ENCODE data around the gene MAPK9. TPM values are rescaled to one million over a fixed set of nuclear protein-coding genes. Genes with fewer than 3 reads are reported as not detected.

MAPK9 gene
- polyA plus RNA-seq, 4 donors = 35.8 to 46.6 (median 38.8) TPM

DNA sequence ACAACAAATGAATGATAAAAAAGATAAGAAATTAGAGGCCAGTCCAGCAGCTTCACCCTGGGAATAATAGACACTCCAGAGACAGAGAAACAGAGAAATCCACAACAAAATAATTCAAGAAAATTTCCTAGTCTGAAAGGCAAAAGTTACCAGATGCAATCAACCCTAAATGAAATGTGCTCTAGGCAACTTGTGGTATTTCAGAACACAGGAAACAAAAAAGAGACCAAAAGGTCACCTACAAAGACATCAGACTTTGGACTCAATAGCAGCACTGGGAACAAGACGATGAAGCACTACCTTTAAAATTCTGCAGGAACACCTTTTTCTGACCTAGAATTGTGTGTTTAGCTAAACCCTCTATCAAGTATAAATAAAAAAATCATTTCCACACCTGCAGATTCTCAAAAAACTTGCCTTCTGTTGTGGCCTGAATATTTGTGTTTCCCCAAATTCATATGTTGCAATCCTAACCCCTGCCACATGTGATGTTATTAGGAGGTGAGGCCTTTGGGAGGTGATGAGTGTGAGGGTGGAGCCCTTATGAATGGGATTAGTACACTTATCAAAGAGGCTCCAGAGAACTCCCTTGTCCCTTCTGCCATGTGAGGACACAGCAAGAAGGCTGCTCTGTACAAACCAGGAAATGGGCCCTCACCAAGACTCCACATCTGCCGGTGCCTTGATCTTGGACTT is 5.9 kb upstream of the MAPK9 start:
- no peak for DNase-seq (ENCODE audit: low read depth in 4 of 4, low spot score in 3 of 4)

DNA sequence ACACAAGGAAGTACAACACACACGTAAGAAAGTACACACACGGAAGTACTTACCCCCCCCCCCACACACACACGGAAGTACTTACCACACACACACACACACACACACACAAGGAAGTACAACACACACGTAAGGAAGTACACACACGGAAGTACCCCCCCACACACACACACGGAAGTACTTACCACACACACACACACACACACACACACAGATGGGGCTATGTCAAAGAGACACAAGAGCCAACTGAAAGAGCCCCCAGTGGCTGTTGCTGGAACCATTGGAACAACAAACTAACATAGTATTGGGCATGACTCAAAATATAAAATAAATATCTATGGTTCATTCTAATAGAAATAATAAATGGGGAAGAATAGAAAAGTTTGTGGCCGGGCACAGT is 4.9 kb upstream of the MAPK9 start:
- DNase-seq (ENCODE audit: low read depth in 4 of 4, low spot score in 3 of 4) = no peak

DNA sequence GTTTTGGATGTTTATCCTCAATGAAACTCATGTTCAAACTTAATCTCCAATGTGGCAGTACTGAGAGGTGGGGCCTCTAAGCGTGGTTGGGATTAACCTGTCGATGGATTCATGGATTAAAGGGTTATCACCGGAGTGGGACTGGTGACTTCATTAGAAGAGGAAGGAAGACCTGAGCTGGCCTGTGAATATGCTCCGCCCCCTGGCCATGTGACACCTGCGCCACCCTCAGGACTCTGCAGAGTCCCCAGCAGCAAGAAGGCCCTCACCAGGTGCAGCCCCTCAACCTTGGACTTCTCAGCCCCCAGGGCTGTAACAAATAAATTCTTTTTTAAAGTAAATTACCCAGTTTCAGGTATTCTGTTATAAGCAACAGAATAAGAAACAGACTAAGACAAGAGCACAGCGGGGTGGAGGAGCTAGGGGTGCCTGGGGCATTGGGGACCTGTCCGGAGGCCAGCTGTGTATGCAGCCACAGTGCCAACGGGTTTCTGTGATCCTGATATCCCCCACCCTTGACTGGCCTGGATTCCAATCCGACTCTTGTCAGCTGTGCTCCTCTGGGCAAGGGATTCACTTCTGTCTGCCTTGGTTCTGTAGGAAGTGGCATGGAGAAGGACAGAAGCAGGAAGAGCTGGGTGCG is 3.2 kb upstream of the MAPK9 start:
- DNase-seq (ENCODE audit: low read depth in 4 of 4, low spot score in 3 of 4) = no peak

DNA sequence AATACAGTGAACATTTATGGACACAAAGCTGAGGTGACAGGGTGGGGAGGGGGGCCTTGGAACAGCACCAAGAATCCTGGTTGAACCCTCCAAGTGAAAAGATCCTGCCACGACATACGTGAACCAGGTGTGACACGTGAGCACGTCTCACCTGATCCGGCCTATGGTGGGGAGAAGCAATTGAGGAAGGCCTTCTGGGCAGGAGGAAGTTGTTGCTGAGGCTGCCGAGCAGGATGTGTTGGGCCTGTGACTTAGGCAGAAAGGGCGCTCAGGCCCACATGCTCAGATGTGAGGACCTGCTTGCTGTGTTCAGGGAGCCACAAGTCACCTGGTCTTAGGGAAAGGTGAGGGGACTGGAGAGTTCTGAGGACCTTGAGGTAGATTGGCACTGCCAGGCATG is 2.5 kb upstream of the MAPK9 start:
- no peak for DNase-seq (ENCODE audit: low read depth in 4 of 4, low spot score in 3 of 4)

DNA sequence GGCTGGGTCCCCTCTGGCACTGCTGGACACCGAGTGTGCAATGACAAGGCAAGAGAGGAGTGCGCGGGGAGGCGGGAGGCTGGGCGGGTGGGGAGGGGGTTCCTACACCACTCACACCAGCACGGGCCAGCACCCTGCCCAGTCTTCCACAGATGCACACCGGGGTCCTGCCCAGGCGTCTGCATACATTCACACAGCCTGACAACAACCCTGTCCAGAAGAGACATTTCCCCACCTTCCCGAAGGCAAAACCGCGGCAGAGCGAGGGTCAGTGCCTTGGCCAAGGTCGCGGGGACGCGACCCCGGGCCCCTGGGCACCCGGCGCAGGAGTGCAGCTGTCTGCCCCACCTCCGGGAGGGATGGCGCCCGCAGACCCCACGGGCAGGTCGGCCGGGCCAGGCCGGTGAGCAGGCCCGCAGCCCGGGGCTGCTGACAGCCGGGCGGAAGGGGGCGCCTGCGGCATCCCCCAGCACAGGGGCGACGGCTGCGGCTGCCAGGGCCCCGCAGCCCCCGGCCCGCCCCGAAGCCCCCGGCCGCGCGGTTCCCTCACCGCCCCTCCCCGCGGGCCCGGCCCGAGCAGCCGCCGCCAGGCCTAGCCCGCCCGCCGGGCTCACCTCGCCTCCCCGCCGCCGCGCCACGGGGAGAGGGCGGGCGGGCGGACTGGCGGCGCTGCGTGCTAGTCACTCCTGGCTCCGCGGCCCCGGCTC is 496 bp downstream of the MAPK9 start:
- no peak for DNase-seq (ENCODE audit: low read depth in 4 of 4, low spot score in 3 of 4)

DNA sequence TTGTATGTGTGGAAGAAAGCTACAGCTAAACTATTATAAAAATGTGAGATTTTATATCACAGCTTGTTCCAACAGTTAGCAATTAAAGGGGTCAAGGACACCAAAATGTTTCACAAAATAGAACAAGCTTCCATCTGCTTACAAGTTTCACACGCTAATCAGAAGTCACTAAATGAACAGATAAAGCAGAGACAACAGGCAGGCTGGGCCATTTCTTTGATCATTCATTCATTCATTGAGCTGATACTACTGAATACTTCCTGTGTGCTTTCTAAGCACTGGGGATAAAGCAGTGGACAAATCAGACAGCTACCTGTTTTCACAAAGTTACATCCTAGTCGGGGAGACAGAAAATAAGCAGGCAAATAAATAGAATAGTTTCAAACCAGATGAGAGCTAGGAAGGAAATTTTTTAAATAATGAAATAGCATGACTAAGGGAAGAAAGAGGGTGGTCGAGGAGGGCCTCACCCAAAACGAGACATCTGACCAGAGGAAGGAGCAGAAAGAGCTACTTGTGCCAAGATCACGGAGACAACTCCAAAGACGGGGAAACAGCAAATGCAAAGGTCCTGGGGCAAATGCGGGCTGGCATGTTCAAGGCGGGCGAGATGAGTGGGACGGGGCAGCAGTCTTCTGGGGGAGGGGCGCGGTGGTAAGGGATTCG is 1.2 kb downstream of the MAPK9 start:
- no peak for DNase-seq (ENCODE audit: low read depth in 4 of 4, low spot score in 3 of 4)

DNA sequence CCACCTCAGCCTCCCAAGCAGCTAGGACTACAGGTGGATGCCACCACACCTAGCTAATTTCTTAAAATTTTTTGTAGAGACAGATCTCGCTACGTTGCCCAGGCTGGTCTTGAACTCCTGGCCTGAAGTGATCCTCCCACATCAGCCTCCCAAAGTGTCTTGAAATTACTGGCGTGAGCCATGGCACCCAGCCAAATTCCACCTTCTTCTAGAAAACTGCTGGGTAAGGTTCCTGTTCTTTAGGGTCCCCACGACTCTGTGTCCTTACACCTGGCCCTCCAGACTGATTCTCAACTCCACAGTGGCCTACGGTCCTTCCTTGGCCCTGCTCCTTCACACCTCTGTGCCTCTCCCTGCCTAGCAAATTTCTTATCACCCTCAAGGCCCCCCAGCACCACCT is 1.9 kb downstream of the MAPK9 start:
- DNase-seq (ENCODE audit: low read depth in 4 of 4, low spot score in 3 of 4) = no peak

DNA sequence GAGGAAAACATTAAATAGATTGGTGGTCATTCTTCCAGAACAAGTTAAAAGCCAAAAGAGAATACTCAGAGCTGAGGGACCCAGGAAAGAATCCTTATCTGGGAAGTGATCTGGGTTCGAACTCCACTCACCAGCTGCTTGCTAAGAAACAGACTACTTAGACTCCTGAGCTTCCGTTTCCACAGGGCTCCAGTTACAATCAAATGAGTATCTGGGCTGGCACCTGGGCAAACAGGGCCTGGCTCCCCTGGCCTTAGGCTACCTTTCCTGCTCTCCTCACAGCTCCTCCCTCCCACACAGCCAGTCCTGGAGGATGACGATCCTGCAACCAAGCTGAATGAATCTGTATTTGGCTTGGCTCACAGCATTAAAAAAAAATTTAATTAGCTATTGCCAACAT is 2.5 kb downstream of the MAPK9 start:
- DNase-seq (ENCODE audit: low read depth in 4 of 4, low spot score in 3 of 4) = no peak

DNA sequence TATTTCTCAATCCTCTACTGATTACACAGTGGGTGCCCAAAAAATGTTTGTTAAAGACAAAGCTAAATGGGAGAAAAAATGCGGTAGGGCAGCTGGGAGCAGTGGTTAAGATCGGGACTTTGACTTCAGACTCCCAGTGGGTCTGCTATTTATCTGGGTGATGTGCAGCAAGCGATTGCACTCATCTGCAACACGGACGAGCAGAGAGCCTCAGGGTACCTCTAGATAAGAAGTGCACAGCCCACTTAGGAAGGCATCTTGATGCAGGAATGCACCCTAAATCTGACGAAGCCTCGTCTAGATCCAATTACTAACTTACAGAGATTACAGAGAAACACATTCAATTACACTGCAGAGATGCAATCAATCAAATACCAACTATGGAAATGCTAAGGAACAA is 4.0 kb downstream of the MAPK9 start:
- no peak for DNase-seq (ENCODE audit: low read depth in 4 of 4, low spot score in 3 of 4)

DNA sequence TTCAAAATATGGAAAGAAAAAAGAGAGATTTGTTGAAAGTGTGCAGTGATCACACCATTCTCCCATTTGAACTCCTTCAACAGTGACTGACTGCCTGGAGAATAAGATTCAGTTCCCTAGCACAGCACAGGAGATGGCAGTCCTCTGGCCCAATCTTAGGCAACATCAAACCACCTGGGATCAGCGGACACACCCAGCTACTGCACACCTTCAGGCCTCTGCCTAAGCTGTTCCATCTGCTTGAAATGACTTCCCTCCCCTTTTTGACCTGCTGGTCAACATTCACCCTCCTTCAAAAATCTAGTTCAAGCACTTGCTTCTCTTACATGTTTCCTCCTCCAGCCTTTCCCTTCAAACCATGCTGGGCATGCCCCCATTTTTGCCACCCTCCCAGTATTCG is 4.5 kb downstream of the MAPK9 start:
- DNase-seq (ENCODE audit: low read depth in 4 of 4, low spot score in 3 of 4) = no peak

DNA sequence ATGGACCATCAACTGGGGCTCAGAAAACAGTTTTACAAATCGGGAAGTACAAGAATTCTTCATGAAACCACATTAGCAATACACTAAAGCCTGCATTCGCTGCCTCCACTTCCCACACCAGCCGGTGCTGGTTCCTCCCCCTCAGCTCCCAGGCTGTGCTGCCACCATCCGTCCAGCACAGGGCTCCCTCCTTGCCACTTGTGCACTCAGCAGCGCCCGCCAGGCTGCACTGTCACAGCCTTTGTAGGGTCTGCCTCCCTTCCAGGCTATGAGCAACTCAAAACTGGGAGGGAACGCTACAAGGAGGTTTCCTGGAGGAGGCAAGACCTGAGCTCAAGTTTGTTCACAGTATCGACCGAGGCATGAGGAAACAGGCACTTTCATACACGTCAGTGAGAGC is 7.7 kb downstream of the MAPK9 start:
- no peak for DNase-seq (ENCODE audit: low read depth in 4 of 4, low spot score in 3 of 4)

DNA sequence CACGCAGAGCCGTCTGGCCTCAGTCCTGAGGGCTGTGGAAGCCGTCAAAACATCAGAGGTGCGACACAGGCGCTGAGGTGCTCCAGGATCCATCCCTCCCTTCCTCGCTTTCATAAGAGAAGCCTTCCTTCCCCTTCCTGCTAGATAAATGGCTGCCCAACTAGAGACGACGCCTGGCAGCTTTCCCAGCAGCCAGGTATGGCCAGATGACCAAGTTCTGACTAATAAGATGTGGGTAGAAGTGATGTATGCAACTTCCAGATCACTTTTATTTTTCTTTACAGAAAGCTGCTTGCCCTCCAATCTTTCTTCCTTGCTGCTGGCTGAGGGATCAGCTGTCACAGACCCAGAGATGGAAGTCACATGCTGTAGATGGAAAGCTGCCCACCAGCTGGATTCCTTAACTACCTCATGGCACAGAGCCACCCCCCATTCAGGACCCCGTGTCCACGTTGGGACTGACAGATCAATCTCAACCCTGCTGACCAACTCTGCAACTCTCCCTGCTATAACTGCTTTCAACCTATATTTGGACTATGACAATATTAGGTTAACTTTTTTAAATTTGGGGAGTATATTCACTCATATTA is 8.8 kb downstream of the MAPK9 start:
- no peak for DNase-seq (ENCODE audit: low read depth in 4 of 4, low spot score in 3 of 4)

DNA sequence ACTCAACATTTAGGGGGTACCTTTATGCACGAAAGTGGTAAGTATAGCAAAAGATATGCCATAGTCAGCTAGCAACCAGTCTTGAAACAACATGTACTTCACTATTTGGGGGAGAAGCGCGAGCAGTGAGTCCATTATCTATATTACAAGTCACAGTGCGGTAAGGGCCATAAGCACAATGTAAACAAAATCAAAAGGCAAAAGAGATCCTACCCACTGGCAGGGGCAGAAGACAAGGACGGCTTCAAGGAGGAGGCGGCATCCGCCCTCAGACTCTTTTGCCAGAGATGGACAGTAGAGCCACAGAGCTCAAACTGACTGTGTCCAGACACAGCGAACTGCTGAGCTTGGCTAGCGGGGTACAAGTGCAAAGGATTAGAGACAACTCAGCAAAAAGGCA is 9.6 kb downstream of the MAPK9 start:
- DNase-seq (ENCODE audit: low read depth in 4 of 4, low spot score in 3 of 4) = no peak

DNA sequence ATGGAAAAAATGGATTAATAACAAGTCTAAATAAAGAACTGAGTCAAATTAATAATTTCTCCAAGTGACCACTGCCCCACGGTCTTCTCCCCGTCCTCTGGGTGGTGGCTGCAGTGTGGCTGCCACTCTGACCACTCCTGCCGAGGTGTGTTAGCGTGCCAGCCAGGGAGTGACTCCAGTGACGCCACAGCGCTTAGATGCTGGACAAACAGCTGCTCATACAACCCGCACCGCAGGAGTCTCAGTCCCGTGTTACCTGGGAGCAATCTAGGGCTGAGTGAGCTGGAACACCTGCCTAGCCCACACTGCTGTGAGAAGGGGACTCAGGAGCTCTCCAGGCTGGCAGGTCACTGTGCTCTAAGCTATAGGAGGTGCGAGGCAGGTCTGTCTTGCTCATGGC is 10.2 kb downstream of the MAPK9 start:
- DNase-seq (ENCODE audit: low read depth in 4 of 4, low spot score in 3 of 4) = no peak

DNA sequence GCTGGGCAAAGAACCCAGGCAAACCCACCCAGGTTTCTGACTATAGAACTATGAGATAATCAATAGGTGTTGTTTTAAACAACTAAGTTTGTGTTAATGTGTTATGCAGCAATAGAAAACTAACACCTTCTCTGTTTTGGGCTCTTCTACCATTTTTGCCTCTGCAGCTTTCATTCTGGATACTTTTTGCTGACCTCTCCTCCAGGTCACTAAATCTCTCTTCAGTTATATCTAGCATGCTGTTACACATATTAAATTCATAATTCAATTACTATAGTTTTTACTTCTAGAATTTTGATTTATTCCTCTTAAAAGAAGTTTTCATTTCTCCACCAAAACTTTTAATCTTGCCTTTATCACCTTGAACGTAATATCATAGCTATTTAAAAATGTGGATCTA is 17.2 kb downstream of the MAPK9 start:
- no peak for DNase-seq (ENCODE audit: low read depth in 4 of 4, low spot score in 3 of 4)

DNA sequence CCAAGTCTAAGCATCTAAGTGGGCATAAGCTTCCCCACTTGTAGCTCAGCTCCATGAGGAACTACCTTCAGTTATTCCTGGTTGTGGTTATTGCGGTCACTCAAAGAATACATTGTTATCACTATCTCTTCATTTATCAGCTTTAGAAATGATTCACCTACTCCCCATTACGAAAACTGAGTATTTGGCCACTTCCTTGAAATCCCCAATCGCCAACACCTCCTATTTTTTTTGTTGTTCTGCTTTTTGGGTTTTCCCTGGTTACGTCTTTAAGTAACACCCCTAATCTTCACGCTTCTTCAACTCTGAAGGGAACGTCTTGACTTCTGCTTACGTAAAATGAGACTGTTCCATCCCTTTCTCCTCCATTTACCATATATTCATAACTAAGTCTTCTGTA is 20.7 kb downstream of the MAPK9 start:
- DNase-seq (ENCODE audit: low read depth in 4 of 4, low spot score in 3 of 4) = no peak

DNA sequence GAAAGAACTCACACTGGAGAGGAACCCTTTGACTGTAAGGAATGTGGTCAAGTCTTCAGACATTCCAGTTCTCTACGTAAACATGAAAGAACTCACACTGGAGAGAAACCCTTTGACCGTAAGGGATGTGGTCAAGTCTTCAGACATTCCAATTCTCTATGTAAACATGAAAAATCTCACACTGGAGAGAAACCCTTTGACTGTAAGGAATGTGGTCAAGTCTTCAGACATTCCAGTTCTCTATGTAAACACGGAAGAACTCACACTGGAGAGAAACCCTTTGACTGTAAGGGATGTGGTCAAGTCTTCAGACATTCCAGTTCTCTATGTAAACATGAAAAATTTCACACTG is 32.6 kb downstream of the MAPK9 start:
- DNase-seq (ENCODE audit: low read depth in 4 of 4, low spot score in 3 of 4) = no peak

DNA sequence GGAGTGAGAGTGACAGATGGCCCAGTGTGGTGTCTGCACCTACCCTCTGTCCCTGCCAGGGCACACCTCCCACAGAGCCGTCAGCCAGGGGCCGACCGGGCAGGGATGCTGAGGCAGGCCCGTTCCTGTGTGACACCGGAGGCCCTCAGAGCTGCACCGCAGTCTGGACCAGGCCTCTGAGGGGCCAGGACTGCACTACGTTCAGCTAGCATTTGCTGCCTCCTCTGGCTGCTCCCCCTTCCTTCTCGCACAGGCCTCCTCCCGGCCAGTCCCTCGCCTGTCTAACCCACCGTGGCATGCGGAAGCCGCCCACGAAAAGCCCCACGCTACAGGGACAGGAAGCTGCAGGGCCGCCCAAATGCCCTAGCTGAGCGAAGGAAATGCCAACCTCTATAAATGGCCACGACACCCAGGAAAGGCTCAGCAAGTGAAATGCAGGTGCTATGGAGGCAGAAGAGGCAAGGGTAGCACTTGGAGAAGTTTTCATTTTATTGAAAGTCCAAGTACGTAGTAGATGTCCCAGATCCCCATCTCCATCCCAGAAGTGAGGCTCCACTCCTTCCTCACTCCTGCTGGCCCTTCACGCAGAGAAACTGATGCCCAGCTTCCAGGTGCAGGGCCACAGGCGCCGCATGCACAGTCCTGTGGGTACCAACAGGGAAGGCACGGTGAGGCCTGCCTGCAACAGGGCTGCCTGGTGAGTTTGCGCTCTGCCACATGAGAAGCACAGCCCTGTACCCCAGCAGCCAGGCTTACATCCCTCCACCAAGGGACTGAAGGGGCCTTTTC is 38.7 kb downstream of the MAPK9 start:
- no peak for DNase-seq (ENCODE audit: low read depth in 4 of 4, low spot score in 3 of 4)

DNA sequence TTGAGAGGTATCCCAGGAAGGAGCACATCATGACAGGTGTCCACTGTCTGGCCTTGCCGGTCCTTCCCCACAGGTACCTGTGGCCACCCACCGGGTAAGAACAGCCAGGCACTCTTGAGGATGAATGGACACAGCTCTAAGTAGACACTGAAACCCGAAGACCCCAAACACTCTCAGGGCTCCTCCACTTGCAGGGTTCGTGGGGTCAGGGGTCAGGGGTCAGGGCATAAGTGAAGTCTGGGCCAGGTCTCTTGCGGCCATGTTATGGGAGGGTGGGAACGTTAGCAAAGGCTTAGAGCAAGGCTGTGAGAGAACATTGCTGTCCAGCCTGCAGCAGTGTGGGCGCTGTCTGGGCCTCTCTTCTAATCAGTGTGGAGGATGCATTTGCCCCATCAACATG is 40.0 kb downstream of the MAPK9 start:
- DNase-seq (ENCODE audit: low read depth in 4 of 4, low spot score in 3 of 4) = no peak

DNA sequence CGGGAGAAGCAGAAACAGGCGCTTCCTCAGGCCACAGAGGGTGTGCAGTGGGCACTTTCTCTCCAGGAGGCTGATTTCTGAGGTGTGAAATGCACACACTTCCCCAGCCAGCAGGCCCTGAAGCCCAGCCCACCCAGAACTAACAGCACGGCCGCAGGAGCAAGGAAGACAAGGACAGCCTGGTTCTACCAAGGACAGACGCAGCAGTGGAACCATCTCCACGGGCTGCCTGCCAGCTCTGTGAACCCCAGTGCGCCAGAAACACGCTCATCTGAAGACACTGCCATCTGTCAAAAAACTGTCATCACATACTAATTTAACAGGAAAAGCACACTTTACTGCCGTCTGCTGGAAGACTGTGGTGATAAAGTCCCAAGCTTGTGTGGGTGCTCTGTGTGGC is 40.7 kb downstream of the MAPK9 start:
- DNase-seq (ENCODE audit: low read depth in 4 of 4, low spot score in 3 of 4) = no peak

DNA sequence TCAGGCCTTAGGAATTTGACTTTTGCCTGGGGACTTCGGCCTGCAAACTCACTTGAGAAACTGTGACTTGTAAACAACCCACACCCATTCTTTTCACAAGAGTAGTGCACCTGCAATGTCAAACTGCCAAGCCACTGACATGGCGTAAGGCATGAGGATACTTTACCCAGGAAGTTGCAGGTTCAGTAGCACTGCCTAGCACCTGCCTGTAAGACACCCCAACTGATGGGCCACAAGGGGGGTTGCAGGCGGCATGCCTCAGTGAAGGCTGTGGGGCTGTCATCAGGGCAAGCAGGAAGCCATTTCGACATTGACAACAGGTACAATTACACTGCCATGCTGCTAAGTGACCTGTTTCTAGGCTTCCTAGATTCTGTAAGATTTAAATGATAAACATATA is 41.6 kb downstream of the MAPK9 start:
- DNase-seq (ENCODE audit: low read depth in 4 of 4, low spot score in 3 of 4) = no peak
